ENCODE measurements around the gene TSPAN17.

GRCh38 chr5:176660860-176661641, 13.8 kb downstream of the TSPAN17 start:
- TF ChIP-seq, protein P1, sequence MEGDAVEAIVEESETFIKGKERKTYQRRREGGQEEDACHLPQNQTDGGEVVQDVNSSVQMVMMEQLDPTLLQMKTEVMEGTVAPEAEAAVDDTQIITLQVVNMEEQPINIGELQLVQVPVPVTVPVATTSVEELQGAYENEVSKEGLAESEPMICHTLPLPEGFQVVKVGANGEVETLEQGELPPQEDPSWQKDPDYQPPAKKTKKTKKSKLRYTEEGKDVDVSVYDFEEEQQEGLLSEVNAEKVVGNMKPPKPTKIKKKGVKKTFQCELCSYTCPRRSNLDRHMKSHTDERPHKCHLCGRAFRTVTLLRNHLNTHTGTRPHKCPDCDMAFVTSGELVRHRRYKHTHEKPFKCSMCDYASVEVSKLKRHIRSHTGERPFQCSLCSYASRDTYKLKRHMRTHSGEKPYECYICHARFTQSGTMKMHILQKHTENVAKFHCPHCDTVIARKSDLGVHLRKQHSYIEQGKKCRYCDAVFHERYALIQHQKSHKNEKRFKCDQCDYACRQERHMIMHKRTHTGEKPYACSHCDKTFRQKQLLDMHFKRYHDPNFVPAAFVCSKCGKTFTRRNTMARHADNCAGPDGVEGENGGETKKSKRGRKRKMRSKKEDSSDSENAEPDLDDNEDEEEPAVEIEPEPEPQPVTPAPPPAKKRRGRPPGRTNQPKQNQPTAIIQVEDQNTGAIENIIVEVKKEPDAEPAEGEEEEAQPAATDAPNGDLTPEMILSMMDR (IDR thresholded peaks at IDR 0.05): peak; percentile 81 to 94 (median 90)
- TF ChIP-seq POLR2AphosphoS5 (IDR thresholded peaks at IDR 0.05) (no peak), POLR2A (IDR thresholded peaks at IDR 0.05) (no peak)
